HepG2 (cell line): ENCODE measurements around the gene RAB6B. TPM values are rescaled to one million over a fixed set of nuclear protein-coding genes. Genes with fewer than 3 reads are reported as not detected.

Experiments
- ADNP ChIP-seq: sonication (generic); formaldehyde crosslinking; IDR thresholded peaks from 2 replicates; pipeline ENCODE4 v1.4.0; 2020; ENCODE audit warnings: missing genetic modification reagents
- CC2D1A ChIP-seq: sonication (generic); formaldehyde crosslinking; IDR thresholded peaks from 2 replicates; pipeline ENCODE4 v1.8.1; 2023; ENCODE audit warnings: mild to moderate bottlenecking, missing genetic modification reagents
- HDAC6 ChIP-seq: fragments of 200-600 bp; sonication (generic); IDR thresholded peaks from 2 replicates; pipeline ENCODE4 v1.7.0; 2017; ENCODE audit warnings: mild to moderate bottlenecking, antibody characterized with exemption, low read length, low read depth
- NFKBIZ ChIP-seq: IDR thresholded peaks from 2 replicates; pipeline ENCODE4 v1.6.1; 2018; ENCODE audit warnings: missing genetic modification reagents, missing compliant biosample characterization
- NR1H2 ChIP-seq: sonication (generic); formaldehyde crosslinking; IDR thresholded peaks from 2 replicates; pipeline ENCODE4 v1.8.1; 2022; ENCODE audit warnings: low read depth, missing genetic modification reagents, borderline replicate concordance
- POGZ ChIP-seq: sonication (generic); formaldehyde crosslinking; IDR thresholded peaks from 2 replicates; pipeline ENCODE4 v1.4.0; 2020; ENCODE audit warnings: mild to moderate bottlenecking, missing genetic modification reagents
- SMAD3 ChIP-seq: sonication (generic); formaldehyde crosslinking; IDR thresholded peaks from 2 replicates; pipeline ENCODE4 v1.4.0; 2020; ENCODE audit warnings: missing genetic modification reagents
- YEATS2 ChIP-seq: sonication (generic); formaldehyde crosslinking; IDR thresholded peaks from 2 replicates; pipeline ENCODE4 v1.4.0; 2020; ENCODE audit warnings: missing genetic modification reagents, borderline replicate concordance
- ZBTB21 ChIP-seq: sonication (generic); formaldehyde crosslinking; IDR thresholded peaks from 2 replicates; pipeline ENCODE4 v1.4.0; 2020; ENCODE audit warnings: missing genetic modification reagents
- ZNF10 ChIP-seq: sonication (generic); formaldehyde crosslinking; IDR thresholded peaks from 2 replicates; pipeline ENCODE4 v1.4.0; 2020; ENCODE audit warnings: mild to moderate bottlenecking, low read depth, missing genetic modification reagents, borderline replicate concordance
- ZNF138 ChIP-seq: sonication (generic); formaldehyde crosslinking; IDR thresholded peaks from 2 replicates; pipeline ENCODE4 v1.5.0; 2020; ENCODE audit warnings: mild to moderate bottlenecking, low read depth, missing genetic modification reagents
- ZNF260 ChIP-seq: sonication (generic); formaldehyde crosslinking; IDR thresholded peaks from 2 replicates; pipeline ENCODE4 v1.4.0; 2020; ENCODE audit warnings: missing genetic modification reagents, low read depth, mild to moderate bottlenecking, borderline replicate concordance
- ZNF552 ChIP-seq: sonication (generic); formaldehyde crosslinking; IDR thresholded peaks from 2 replicates; pipeline ENCODE4 v1.9.0; 2022; ENCODE audit warnings: missing genetic modification reagents, mild to moderate bottlenecking, borderline replicate concordance
- polyA plus RNA-seq, 8 experiments: library from polyadenylated mRNA; depleted of rRNA in 3 of 8; stranded (reverse) in 7 of 8; unstranded in 1 of 8; fragments of >200 nt; fragmentation: Illumina TruSeq in 4 of 8; extraction: Trizol in 4 of 8; gene quantifications; 2 replicates each; pipeline versions ENCODE4 v1.2.1 to v1.2.3, GENCODE V29; 2011 to 2016; ENCODE audit warnings: low read depth in 4 of 8, missing spikeins in 1 of 8, mixed read lengths in 1 of 8; ENCODE audit not compliant: insufficient read depth in 1 of 8
- total RNA-seq, 5 experiments: library from RNA; depleted of rRNA; stranded (reverse); fragments of >200 nt; fragmentation: Illumina TruSeq; extraction: Trizol; gene quantifications; 2 replicates each; pipeline ENCODE4 v1.2.3, GENCODE V29; 2016; ENCODE audit warnings: low read depth in 1 of 5
- TF ChIP-seq, protein P1 (sequence below): sonication (generic); formaldehyde crosslinking; IDR thresholded peaks from 2 replicates; pipeline ENCODE4 v1.8.1; 2023; ENCODE audit warnings: mild to moderate bottlenecking, missing genetic modification reagents
- TF ChIP-seq, protein P2 (sequence below): sonication (generic); formaldehyde crosslinking; IDR thresholded peaks from 2 replicates; pipeline ENCODE4 v1.4.0; 2020; ENCODE audit warnings: mild to moderate bottlenecking, missing genetic modification reagents
- TF ChIP-seq, protein P3 (sequence below): sonication (generic); formaldehyde crosslinking; IDR thresholded peaks from 2 replicates; pipeline ENCODE4 v1.5.1; 2020; ENCODE audit warnings: mild to moderate bottlenecking, missing genetic modification reagents, moderate library complexity
- TF ChIP-seq, protein P4 (sequence below), 2 experiments: sonication (generic) in 1 of 2; formaldehyde crosslinking in 1 of 2; IDR thresholded peaks; 2 replicates each; pipeline versions ENCODE4 v1.4.0 to v1.6.1; 2016 to 2020; ENCODE audit warnings: borderline replicate concordance in 1 of 2, low read depth in 1 of 2, mild to moderate bottlenecking in 1 of 2, missing genetic modification reagents in 1 of 2
- TF ChIP-seq, protein P5 (sequence below): sonication (generic); formaldehyde crosslinking; IDR thresholded peaks from 2 replicates; pipeline ENCODE4 v1.4.0; 2020; ENCODE audit warnings: missing genetic modification reagents, mild to moderate bottlenecking, borderline replicate concordance

RAB6B gene
- total and polyA plus RNA-seq, 2 of the 13 experiments (the other 11 are each of a cell fraction or from before 2014, with no cell fraction given): 0.16 TPM; not detected in 1

DNA sequence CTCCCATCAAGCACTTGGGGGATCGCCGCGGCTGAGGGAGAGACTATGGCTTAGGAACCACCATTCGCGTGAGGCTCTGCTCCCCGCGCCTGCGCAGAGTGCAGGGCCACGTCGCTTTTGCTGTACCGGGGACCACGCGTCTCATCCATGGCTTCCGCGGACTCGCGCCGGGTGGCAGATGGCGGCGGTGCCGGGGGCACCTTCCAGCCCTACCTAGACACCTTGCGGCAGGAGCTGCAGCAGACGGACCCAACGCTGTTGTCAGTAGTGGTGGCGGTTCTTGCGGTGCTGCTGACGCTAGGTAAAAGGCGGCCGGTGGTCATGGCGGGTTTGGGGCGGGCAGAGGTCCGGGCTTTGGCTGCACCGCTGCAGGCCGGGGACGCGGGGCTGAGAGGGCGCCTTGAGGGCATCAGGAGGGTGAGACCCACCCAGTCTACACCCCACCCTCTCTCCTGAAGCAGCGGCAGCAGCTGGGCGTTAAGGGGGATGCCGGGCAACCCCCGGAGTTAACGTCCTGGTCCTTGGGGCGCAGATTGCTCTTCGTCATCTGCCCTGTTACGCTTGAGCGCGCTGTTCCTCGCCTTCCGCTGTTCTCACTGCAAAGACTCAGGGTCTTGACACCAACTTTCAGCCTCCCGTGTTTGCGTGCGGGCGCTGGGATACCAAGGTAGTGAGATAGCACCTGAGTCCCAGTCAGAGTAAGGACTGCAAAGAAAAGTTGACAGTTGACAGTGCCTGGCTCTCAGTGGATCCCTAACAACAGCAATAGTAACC, 89.8 kb downstream of the RAB6B start, which contains the start of gene SRPRB (continued):
- no peak for TF ChIP-seq ZNF552 (CRISPR knock-in tag)
- TF ChIP-seq ZNF10 (CRISPR knock-in tag): no peak
- no peak for TF ChIP-seq CC2D1A
- no peak for TF ChIP-seq ZBTB21
- TF ChIP-seq ZNF138 (CRISPR knock-in tag): peak; percentile 84; the same call in 1 of the 2 replicates
- TF ChIP-seq, protein P1, sequence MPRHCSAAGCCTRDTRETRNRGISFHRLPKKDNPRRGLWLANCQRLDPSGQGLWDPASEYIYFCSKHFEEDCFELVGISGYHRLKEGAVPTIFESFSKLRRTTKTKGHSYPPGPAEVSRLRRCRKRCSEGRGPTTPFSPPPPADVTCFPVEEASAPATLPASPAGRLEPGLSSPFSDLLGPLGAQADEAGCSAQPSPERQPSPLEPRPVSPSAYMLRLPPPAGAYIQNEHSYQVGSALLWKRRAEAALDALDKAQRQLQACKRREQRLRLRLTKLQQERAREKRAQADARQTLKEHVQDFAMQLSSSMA: peak; percentile 66; the same call in 1 of the 2 replicates
- no peak for TF ChIP-seq ZNF260 (CRISPR knock-in tag)
- no peak for TF ChIP-seq HDAC6
- TF ChIP-seq, protein P2, sequence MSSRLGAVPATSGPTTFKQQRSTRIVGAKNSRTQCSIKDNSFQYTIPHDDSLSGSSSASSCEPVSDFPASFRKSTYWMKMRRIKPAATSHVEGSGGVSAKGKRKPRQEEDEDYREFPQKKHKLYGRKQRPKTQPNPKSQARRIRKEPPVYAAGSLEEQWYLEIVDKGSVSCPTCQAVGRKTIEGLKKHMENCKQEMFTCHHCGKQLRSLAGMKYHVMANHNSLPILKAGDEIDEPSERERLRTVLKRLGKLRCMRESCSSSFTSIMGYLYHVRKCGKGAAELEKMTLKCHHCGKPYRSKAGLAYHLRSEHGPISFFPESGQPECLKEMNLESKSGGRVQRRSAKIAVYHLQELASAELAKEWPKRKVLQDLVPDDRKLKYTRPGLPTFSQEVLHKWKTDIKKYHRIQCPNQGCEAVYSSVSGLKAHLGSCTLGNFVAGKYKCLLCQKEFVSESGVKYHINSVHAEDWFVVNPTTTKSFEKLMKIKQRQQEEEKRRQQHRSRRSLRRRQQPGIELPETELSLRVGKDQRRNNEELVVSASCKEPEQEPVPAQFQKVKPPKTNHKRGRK (CRISPR knock-in tag): no peak; the same call in 1 of the 2 replicates
- TF ChIP-seq YEATS2 (CRISPR knock-in tag): no peak
- no peak for TF ChIP-seq ADNP (CRISPR knock-in tag)
- TF ChIP-seq, protein P3, sequence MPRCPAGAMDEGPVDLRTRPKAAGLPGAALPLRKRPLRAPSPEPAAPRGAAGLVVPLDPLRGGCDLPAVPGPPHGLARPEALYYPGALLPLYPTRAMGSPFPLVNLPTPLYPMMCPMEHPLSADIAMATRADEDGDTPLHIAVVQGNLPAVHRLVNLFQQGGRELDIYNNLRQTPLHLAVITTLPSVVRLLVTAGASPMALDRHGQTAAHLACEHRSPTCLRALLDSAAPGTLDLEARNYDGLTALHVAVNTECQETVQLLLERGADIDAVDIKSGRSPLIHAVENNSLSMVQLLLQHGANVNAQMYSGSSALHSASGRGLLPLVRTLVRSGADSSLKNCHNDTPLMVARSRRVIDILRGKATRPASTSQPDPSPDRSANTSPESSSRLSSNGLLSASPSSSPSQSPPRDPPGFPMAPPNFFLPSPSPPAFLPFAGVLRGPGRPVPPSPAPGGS: no peak; the same call in 1 of the 2 replicates
- TF ChIP-seq, protein P4, sequence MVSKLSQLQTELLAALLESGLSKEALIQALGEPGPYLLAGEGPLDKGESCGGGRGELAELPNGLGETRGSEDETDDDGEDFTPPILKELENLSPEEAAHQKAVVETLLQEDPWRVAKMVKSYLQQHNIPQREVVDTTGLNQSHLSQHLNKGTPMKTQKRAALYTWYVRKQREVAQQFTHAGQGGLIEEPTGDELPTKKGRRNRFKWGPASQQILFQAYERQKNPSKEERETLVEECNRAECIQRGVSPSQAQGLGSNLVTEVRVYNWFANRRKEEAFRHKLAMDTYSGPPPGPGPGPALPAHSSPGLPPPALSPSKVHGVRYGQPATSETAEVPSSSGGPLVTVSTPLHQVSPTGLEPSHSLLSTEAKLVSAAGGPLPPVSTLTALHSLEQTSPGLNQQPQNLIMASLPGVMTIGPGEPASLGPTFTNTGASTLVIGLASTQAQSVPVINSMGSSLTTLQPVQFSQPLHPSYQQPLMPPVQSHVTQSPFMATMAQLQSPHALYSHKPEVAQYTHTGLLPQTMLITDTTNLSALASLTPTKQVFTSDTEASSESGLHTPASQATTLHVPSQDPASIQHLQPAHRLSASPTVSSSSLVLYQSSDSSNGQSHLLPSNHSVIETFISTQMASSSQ (IDR thresholded peaks at IDR 0.05; ENCODE audit: low read depth): no peak
- TF ChIP-seq, protein P4 (CRISPR knock-in tag; IDR thresholded peaks at IDR 0.05; ENCODE audit: borderline replicate concordance): peak; percentile 27; the same call in 1 of the 2 replicates
- no peak for TF ChIP-seq SMAD3
- TF ChIP-seq, protein P5, sequence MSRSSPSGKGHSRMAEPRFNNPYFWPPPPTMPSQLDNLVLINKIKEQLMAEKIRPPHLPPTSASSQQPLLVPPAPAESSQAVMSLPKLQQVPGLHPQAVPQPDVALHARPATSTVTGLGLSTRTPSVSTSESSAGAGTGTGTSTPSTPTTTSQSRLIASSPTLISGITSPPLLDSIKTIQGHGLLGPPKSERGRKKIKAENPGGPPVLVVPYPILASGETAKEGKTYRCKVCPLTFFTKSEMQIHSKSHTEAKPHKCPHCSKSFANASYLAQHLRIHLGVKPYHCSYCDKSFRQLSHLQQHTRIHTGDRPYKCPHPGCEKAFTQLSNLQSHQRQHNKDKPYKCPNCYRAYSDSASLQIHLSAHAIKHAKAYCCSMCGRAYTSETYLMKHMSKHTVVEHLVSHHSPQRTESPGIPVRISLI (CRISPR knock-in tag): no peak
- no peak for TF ChIP-seq NR1H2 (CRISPR knock-in tag)
- TF ChIP-seq POGZ (CRISPR knock-in tag): no peak
- TF ChIP-seq NFKBIZ (CRISPR knock-in tag): no peak
